Stimulated activated CD4-positive, alpha-beta T cell treated with anti-CD3 and anti-CD28 coated beads, Interleukin-4, amount 100 ng/mL, for 4 hours (primary cell): ENCODE results near the gene STT3B.

Experiments
- DNase-seq, 2 experiments: peaks; one replicate each; pipeline ENCODE4 v3.0.0-alpha.2; 2020

The STT3B gene

DNA sequence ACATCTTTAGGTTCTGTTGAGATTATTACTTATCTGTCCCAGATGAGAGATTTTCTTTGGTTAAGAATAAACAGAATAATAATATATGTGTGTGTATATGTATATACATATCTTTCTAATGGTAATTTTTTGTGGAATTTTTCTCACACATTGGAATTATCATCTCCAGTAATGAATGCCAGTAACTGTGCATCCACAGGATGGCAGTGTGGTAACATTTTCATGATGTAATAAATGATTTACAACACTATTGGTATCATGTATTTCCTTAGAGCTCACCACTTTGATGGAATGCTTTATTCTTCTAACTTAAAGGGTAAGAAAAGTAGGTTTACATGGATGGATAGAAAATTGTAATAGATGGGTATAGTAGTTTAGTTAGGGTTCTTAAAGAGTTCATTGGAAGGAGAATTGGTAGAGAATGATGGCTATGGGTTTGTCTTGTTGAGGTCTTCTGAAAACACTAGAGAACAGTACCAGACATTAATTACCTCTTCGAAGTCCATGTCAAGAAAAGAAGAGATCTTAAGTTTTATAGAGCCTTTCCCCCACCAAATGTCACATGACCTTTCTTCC lies 78.1 kb downstream of the STT3B start:
- DNase-seq: no peak

DNA sequence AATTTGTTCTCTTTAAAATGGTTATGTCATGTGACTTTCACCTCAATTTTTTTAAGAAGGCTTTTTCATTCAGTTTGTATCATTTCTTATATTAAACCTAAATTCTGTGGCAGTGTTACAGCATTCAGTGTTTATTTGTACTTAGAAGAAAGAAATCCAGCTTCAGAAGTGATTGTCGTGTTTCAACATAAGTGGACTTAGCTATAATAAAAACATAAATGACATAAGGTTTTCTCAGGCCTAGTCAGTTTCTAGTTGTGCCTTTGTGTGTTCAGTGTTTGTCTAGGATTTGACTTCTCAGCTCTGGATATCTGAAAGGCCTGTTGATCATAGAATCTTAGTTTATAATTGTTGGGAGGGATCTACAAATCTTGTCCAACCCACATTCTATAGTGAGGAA lies 80.5 kb downstream of the STT3B start:
- DNase-seq: no peak

DNA sequence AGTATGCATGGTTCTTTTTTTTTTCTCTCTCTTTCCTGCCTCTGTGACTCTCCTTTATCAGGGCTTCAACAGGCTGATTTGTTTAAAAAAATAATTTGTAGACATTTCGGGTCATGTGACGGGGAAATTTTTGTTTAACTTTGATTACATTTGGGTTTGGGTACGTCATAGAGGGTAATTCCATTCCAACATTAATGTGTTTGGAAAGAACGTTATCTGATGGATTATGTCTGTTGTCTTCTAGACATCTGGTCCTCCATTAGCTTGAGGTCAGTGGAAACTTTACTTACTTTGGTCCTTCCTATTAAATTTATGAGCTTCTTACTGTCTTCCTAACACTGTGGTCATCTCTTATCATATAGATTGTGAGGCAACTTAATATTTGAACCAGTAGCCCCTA lies 80.9 kb downstream of the STT3B start:
- DNase-seq: no peak

DNA sequence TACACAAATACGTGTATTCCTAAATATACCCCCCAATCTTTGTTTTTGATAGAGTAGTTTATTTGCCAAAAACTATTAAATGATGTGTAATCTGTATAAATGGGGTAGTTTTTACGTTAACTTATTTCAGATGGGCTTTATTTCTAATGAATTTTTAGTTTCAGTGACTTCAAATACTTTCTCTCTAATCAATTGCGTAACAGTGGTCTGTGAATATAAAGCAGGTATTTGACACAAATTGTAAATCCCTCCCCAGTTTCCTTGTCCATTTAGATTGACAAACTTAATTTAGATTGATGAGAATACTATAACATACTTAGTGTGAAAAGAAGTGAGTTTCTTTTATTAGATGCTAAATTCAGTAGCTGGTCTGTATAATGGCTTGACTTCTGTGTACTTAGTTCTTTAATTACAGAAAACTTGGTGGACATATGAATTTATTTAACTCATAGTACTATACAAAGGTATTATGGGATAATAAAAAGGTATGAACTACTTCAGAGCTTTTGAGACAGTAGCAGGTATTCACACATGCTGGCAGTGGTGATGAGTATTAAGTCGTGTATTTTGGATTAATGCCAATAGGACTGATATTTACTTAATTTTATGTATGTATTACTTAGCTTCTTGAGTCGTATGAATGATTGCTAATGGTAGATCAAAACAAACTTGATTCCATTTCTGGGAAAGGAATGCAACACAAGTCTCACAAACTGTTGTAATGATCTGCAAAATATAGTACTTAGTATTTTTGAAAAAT lies 81.6 kb downstream of the STT3B start:
- no peak for DNase-seq

DNA sequence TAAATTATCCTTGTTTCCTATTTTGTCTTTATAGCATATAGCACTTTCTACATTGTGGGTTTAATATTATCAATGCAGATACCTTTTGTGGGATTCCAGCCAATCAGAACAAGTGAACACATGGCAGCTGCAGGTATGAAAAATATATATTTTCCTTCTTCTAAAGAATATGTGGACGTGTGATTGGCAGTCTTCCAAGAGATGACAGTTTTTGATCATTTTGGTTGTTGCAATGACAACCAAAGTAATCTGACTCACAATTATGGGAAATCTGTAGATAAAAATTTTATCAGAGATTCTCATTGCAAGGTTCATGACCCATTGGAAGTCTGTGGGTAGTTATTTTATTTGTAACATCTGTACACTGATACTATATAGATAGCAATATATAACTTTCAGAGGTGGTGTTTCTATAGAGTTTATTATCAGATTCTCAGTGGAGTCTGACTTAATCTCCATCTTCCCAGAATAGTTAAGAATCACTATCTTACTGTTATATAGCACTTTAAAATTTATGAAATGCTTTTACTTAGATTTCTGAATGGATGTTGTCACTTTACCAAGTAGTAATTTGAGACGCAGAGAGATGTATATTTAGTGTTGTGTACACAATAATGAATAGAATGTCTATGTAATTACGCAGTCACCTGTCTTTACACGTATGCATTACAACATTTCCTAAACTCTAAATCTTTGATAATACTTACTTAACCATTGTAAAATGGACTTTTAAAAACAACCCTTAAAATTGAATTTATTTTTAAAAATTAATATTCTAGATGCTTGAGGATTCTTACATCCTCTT lies 82.5 kb downstream of the STT3B start:
- DNase-seq: no peak

DNA sequence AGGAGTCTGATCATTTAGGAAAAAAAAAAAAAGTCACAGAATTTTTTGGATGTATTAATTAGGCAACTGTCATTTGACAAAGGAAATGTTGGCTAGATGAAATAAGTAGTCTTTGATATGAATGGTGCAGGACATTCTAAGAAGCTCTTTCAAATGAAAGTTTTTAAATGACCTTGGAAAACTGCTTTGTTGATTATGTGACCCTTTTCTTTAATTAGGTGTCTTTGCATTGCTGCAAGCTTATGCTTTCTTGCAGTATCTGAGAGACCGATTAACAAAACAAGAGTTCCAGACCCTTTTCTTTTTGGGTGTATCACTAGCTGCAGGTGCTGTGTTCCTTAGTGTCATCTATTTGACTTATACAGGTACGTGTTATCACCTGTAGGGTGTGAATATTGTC lies 84.0 kb downstream of the STT3B start:
- no peak for DNase-seq

DNA sequence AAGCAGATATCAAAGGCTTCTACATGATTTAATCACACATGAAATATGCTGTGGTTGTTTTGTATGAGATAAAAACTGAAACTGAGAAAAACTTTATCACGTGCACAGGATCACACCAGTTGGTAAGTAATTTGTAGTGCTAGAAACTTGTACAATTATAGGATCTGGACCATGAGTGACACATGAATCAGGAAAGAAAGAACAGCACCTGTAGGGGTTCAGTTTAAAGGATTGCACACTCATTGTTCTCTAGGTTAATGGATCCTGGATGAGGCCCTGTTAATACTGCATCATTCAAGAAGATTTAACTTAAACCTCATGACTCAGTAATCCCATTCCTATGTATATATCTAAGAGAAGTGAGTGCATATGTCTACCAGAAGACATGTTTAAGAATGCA lies 87.9 kb downstream of the STT3B start:
- no peak for DNase-seq

DNA sequence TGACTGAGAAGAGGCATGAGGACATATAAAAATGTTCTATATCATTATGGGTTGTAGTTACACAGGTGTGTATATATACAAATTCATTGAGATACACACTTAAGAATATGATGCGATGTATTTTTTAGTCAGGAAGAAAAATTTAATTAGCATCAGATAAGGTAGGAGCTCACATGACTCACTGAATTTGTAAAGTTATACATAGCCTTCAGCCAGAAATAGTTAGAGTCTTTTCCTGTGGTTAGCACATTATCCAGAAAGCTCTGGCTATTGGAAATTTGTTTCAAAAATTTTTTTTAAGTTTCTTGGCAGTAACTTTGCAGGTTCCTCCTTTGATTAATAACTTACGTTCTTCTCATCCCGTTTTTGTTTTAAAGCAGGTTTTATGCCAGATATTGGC lies 88.6 kb downstream of the STT3B start:
- DNase-seq: no peak

DNA sequence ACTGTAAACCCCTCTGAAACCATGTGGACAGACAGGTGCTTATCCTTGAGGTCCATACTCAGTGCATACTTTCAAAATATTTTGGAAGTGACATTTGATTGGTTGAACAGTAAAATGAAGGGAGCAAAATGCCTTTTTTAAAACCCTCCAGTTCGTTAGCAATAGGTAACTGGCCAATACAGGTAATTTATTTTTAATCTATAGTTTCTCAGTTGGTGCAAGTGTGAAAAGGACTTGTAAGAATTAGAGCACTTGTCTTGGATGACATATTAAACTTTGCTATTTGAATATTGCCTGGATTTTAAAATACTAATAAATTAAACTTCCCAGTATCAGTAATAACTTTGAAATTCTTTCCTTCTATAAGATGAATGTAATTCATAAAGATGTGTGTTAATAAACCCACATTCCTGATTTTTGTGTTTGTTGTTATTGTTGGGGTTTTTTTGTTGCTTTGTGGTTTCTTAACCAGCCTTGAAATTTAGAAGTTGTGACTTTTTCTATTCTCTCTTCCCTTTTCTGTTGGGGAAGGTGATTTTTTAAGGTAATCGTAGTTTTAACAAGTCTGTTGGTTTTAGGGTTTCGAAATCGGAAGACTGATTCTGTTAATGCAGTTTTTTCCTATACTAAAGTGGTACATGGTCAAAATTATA lies 90.0 kb downstream of the STT3B start:
- DNase-seq: no peak

DNA sequence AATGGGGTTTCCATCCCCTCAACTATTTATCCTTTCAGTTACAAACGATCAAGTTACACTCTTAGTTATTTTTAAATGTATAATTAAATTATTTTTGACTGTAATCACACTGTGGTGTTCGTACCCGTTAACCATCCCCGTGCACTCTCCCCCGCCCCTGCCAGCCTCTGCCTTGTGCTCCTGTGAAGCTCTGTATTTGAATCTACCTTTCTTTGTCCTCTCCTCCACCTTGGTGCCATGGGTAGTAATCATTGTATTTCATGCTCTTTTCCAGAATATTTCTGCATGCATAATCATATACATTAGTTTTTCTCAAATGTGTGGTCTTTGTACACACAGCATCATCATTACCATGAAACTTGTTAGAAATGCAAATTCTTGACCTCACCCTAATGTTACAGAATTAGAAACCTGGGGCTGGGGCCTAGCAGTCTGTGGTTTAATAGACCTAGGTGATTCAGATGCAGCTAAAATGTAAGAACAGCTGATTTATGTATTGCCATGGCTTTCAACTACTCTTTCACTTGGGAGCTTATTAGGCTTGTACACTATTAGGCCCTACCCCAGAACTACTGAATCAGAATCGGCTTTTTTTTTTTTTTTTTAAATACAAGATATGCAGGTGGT lies 91.5 kb downstream of the STT3B start:
- no peak for DNase-seq

DNA sequence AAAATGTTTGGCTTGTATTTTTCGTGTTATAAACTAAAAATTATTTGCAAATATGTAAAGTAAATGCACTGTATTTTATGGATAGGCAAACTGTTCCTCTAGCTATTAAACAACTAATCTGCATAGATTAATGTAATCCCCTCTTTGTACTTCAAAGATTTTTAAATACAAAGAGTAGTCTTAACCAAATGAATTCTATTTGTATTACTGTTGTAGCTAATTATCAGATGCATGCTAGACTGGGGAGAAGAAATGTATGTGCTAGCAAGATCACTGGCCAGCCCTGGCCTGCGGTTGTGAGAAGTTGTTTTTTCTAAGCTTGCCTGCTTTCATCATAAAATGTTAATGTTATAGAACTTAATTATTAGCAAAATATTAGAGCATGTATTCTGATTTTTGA lies 92.6 kb downstream of the STT3B start:
- DNase-seq: no peak

DNA sequence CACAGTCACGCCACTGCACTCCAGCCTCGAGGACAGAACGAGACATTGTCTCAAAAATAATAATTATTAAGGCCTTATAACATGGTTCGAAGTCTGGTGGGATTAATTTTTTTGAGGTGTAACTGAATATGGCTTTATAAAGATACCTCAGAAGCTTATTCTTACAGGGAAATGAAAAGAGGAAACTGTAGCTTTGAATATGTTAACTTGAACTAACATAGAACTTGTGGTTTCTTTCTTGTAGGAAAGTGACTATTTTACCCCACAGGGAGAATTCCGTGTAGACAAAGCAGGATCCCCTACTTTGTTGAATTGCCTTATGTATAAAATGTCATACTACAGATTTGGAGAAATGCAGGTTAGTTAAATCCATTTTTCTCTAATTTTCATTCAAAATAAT lies 96.3 kb downstream of the STT3B start:
- DNase-seq: no peak

DNA sequence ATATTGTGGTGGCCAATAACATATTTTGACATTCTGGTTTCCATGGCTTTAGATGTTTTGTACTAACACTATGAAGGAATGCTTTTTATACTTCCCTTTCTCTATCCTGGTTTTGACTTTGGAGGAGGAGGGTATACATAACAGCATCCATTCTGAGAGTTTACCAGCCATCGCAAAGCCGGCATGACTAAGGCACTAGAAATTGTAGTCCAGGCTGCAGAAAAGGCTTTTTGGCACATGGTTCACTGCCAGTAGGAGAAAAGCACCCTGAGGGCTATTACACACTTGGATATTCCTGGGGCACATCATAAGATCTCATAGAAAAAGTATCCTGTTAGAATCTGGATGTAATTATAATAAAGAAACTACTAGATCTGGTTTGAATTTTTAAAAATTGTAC lies 101.8 kb downstream of the STT3B start:
- no peak for DNase-seq

DNA sequence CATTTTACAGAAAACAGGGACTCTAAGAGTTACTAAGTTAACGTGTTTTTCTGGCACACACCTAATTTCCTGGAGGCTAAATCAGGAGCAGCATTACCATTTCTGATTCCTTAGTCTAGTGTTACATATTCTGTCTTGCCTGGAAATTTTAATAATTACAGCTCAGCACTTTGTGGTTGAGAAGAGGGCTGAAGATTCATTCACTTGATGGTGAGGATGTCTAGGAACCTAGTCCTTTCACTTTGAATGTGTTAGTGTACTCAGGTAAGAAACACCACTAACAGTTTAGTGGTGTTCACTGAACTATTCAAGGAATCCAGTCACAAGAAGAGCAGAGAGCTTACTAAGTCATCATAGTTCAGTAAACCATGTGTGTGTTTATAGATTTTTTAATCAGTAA lies 102.8 kb downstream of the STT3B start:
- DNase-seq: no peak

DNA sequence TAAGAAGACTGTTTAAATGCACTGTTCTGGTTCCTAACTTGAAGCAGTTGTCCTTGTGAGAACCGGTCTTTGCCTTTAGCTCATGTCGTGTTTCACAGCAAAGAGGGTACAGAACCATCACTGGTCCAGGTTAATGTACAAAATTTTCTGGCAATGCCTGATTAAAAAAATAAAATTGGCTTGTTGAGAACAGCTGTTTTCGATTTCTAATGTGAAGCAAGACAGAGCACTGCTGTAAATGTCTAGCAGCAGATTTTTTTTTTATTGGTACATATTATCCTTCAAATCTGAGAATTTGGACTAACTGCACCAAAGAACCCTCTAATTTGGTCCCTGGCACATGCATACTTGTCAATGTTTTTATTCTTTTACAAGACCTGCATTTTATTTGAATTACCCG lies 103.3 kb downstream of the STT3B start:
- DNase-seq: no peak

DNA sequence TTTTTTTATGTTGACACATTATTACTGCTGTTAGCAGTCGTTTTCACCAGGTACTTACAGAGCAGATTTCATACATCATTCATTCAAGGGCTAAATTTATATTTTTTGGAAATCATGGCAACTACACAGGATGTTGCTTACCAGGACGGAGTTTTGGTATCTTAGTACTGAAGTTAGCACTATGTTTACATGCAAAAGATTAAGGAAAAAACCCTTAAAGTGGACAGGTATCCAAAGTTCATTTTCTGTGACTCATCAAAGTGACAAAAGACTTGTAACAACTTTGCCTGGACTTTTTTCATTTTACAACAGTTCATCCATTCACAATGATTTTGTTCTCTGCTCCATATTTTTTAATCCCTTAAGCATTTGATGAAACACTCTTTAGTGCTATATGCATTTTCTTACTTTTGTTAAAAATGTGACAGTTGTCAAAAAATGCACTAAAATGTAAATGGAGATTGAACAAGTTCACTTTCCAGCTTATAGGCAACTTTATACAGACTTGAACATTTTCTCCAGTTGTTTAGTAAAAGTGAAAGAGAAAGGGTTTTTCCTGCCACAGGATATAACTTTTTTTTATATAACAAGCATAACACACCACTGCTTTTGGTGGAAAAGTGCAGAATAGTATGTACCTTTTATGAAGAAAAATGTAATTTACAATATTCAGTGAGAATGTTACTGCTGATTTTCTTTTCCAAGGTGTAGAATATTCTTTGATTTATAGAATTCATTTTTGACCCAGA lies 104.1 kb downstream of the STT3B start:
- DNase-seq: no peak

DNA sequence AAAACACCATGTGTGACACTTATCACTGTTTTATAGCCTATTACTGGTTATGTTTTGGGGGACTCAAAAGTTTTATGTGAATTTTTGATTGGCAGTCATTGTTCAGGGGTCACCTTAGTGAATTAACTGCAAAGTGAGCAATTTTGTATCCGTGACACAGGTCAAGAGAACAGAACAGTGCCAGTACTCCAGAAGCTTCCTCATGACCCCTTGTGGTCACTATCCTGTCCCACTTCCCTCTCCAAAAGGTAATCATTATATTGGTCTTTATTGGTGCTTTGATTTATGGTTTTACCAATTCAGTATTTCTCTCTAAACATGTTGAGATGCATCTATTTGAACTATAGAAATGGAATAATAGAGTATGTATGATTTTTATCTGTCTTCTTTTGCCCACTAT lies 107.1 kb downstream of the STT3B start:
- no peak for DNase-seq

DNA sequence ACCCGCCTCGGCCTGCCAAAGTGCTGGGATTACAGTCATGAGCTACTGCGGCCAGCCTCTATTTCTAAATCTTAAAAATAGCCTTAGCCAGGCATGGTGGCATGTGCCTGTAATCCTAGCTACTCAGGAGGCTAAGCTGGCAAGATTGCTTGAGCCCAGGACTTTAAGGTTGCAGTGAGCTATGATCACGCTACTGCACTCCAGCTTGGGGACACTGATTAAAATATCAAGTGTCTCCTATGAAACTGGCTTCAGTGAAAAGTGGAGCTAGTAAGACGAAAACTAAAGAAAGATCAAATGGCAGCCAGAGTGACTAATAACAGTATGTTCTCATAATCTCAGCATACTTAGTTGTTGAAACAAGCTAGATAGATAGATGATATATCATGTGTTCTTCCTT lies 112.5 kb downstream of the STT3B start:
- DNase-seq: no peak

DNA sequence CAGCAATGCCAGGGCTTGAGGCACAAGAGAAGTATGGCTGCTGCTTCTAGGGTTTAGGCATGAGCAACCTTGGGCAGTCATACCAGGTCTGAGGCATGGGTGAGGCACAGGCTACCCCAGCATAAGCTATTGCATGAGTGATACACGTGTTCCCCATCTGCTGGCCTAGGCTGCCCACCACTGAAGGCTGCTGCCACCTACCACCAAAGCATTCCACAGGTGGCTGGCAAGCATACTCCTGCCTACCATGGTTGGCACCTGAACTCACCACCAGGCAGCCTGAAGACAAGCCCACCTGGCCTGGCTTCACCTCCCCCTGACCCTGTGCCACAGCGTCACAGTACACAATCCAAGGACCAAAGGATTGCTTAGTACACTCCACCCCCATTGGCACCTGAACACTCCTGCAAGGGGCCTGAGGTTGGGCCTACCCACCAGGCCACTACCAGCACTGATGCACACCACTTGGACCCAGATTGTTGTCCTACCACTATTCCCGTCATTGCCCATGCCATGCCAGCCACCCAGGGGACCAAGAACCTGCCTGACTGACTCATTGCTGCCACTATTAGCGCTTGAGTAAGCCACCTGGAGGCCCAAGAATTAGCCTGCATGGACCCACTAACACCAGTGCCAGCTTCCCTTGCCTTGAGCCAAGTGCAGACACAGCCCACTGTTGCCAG lies 115.7 kb downstream of the STT3B start:
- DNase-seq: no peak

DNA sequence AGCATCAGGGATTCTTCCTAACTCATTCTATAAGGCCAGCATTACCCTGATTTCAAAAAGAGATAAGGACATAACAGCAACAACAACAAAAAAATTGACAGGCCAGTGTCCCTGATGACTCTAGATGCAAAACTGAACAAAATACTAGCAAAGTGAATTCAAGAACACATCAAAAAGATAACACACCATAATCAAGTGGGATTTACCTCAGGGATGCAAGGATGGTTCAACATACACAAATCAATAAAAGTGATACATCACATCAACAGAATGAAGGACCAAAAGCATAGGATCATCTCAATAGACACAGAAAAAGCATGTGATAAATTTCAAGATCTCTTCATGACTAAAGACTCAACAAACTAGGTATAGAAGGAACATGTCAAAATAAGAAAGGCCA lies 119.6 kb downstream of the STT3B start:
- no peak for DNase-seq

DNA sequence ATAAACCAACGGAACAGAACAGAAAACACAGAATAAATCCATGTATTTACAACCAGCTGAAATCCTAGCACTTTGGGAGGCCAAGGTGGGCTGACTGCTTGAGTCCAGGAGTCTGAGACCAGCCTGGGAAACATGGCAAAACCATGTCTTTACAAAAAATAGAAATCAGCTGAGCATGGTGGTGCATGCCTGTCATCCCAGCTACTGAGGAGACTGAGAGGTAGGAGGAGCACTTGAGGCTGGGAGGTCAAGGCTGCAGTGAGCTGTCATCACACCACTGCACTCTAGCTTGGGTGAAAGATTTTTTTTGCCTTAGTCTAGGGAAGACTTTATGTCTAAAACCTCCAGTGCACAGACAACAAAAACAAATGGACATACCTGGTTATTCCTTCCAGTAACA lies 120.7 kb downstream of the STT3B start:
- no peak for DNase-seq

DNA sequence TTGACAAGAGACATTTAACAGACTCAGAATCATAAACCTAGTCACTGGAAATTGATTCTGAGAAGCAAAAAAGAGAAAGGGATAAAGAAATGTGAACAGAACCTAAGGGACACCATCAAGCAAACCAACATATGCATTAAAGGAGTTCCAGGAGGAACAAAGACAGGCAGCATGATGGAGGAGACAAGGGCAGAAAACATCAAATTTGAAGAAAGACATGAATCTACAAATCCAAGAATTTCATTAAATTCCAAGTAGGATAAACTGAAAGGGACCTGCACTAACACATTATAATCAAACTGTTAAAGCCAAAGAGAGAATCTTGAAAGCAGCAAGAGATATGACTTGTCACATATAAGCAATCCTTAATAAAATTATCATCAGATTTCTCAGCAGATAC lies 122.3 kb downstream of the STT3B start:
- no peak for DNase-seq
